ENCODE measurements around the gene ARVCF. TPM values are rescaled to one million over a fixed set of nuclear protein-coding genes. Genes with fewer than 3 reads are reported as not detected.

The ARVCF gene
- total and polyA plus RNA-seq, 9 of the 15 experiments (the other 6 are each of a cell fraction or from before 2014, with no cell fraction given), result 0.03 to 97.4 (median 15.6) TPM

DNA sequence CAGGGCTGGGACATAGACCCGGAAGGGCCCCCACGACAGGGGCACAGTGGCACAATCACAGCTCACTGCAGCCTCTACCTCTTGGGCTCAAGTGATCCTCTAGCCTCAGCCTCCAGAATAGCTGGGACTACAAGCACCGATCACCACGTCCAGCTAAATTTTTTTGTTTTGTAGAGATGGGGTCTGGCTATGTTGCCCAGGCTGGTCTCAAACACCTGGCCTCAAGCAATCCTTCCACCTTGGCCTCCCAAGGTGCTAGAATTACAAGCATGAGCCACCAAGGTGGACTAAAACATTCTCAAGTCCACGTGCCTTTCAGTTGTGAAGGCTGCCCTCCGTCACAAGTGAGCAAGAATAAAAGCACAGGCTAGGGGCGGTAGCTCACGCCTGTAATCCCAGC, 85.1 kb downstream of the ARVCF start:
- POLR2A ChIA-PET, result interaction anchor here (0.6 to 2.0 kb wide), 10 partner anchors 9 to 231 kb away, joined by 3 to 14 read pairs (median 4); partner anchors contain the start of genes COMT and TXNRD2
- CTCF ChIA-PET (ENCODE audit: low intra/inter-chr PET ratio), result no interaction called here
- no peak overlapping the region for H3K4me2 ChIP-seq (ENCODE audit: insufficient read depth, low read length)
- DNase-seq (ENCODE audit: extremely low read depth in 1 of 4, low spot score in 3 of 4) (no peak), FAIRE-seq (no peak), ATAC-seq (no peak)
- H3K27me3 ChIP-seq (ENCODE audit: control insufficient read depth in 2 of 2, insufficient read depth in 2 of 2, low read length in 2 of 2), result no peaks in the 10 kb centered on the region
- H3K4me1 ChIP-seq (replicated peaks in 1 of 2; ENCODE audit: control insufficient read depth in 2 of 2, insufficient read depth in 2 of 2, low read length in 2 of 2), result peaks cover 2 to 19% of the 10 kb centered on the region in 2 experiments; a peak in 3 of 5 replicates
- peaks cover 14% of the 10 kb centered on the region for H3K9me3 ChIP-seq (replicated peaks; ENCODE audit: control insufficient read depth, insufficient read depth, low read depth, low read length)
- H3K36me3 ChIP-seq (ENCODE audit: control insufficient read depth, insufficient read depth, low read length), result peaks cover 5% of the 10 kb centered on the region; the same call in 1 of the 3 replicates
- no peak overlapping the region for H3K27ac ChIP-seq (ENCODE audit: extremely low read depth, low read depth, low read length)
- 73% methylated on average over 8 of the region's 8 CpGs for WGBS (ENCODE audit: insufficient coverage, low coverage, missing lambda C conversion rate)
- peak; percentile 51 for TF ChIP-seq RBM25 (IDR thresholded peaks at IDR 0.05; ENCODE audit: low read depth, low read length, severe bottlenecking)
- peak; percentile 75 for TF ChIP-seq ZBTB33 (CRISPR knock-in tag; IDR thresholded peaks at IDR 0.05)
- TF ChIP-seq ZBTB8A (IDR thresholded peaks at IDR 0.05; ENCODE audit: partially characterized antibody), result no peak
- TF ChIP-seq ZC3H4 (CRISPR knock-in tag; IDR thresholded peaks at IDR 0.05; ENCODE audit: borderline replicate concordance), result 0 out of 2 replicates have a peak, but pooled peaks have one; percentile 36
- TF ChIP-seq ZNF217 (CRISPR knock-in tag; IDR thresholded peaks at IDR 0.05), result 0 out of 2 replicates have a peak, but pooled peaks have one; percentile 60
- no peak for TF ChIP-seq TCF15 (CRISPR knock-in tag; IDR thresholded peaks at IDR 0.05)
- TF ChIP-seq CREB1 (IDR thresholded peaks at IDR 0.05), result no peak
- no peak for TF ChIP-seq CREB1 (CRISPR knock-in tag; IDR thresholded peaks at IDR 0.05)
- 0 out of 4 replicates have a peak, but pooled peaks of 1 of the 2 experiments have one; percentile 8 for TF ChIP-seq KDM1A (IDR thresholded peaks at IDR 0.05)
- TF ChIP-seq ZNF121 (CRISPR knock-in tag; conservative IDR thresholded peaks at IDR 0.05), result peak; percentile 100
- TF ChIP-seq NR0B1 (IDR thresholded peaks at IDR 0.05; ENCODE audit: partially characterized antibody), result no peak
- no peak for TF ChIP-seq PHF21A (IDR thresholded peaks at IDR 0.05; ENCODE audit: borderline replicate concordance, low read depth)
- TF ChIP-seq ARHGAP35 (IDR thresholded peaks at IDR 0.05; ENCODE audit: partially characterized antibody), result no peak
- peak; percentile 75; the same call in 1 of the 2 replicates for TF ChIP-seq TSC22D4 (tag; IDR thresholded peaks at IDR 0.05)
- TF ChIP-seq BCOR (IDR thresholded peaks at IDR 0.05), result peak; percentile 71
- no peak for TF ChIP-seq NCOA4 (IDR thresholded peaks at IDR 0.05; ENCODE audit: partially characterized antibody)
- no peak for TF ChIP-seq SMARCE1 (IDR thresholded peaks at IDR 0.05)
- TF ChIP-seq, protein P1, sequence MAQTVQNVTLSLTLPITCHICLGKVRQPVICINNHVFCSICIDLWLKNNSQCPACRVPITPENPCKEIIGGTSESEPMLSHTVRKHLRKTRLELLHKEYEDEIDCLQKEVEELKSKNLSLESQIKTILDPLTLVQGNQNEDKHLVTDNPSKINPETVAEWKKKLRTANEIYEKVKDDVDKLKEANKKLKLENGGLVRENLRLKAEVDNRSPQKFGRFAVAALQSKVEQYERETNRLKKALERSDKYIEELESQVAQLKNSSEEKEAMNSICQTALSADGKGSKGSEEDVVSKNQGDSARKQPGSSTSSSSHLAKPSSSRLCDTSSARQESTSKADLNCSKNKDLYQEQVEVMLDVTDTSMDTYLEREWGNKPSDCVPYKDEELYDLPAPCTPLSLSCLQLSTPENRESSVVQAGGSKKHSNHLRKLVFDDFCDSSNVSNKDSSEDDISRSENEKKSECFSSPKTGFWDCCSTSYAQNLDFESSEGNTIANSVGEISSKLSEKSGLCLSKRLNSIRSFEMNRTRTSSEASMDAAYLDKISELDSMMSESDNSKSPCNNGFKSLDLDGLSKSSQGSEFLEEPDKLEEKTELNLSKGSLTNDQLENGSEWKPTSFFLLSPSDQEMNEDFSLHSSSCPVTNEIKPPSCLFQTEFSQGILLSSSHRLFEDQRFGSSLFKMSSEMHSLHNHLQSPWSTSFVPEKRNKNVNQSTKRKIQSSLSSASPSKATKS (CRISPR knock-in tag; IDR thresholded peaks at IDR 0.05), result no peak
- no peak for TF ChIP-seq TRIM28 (IDR thresholded peaks at IDR 0.05)
- in situ Hi-C loops (cut with MboI) (no loop called here), intact Hi-C loops (cut with micrococcal nuclease) (no loop called here)
- BruUV-seq (replicated peaks), result no TSS peak
- no peak overlapping the region for H3K4me3 ChIP-seq
- H3K9ac ChIP-seq (ENCODE audit: insufficient read depth in 1 of 2, low read depth in 2 of 2, low read length in 2 of 2), result no peak overlapping the region
- H3K79me2 ChIP-seq (ENCODE audit: control insufficient read depth, insufficient read depth, low read length), result no peaks in the 10 kb centered on the region
- peaks cover 8% of the 10 kb centered on the region for H3K9me1 ChIP-seq (ENCODE audit: control insufficient read depth, insufficient read depth, low read length)
- peaks cover 4% of the 10 kb centered on the region; the same call in 1 of the 2 replicates for H4K20me1 ChIP-seq (replicated peaks; ENCODE audit: control insufficient read depth, insufficient read depth, low read length)
- no peak overlapping the region for H2AFZ ChIP-seq (ENCODE audit: low read depth, low read length)

Data from K562 (cell line).